ENCODE results near the gene SEPHS2.
A peak's percentile ranks its signal among the peaks of the same experiment; 100 is the strongest.
"Not testable (repeated sequence)": the region's sequence is repeated elsewhere in the genome, so short reads cannot be mapped to it uniquely, and the experiment has no call there.

The SEPHS2 gene

DNA sequence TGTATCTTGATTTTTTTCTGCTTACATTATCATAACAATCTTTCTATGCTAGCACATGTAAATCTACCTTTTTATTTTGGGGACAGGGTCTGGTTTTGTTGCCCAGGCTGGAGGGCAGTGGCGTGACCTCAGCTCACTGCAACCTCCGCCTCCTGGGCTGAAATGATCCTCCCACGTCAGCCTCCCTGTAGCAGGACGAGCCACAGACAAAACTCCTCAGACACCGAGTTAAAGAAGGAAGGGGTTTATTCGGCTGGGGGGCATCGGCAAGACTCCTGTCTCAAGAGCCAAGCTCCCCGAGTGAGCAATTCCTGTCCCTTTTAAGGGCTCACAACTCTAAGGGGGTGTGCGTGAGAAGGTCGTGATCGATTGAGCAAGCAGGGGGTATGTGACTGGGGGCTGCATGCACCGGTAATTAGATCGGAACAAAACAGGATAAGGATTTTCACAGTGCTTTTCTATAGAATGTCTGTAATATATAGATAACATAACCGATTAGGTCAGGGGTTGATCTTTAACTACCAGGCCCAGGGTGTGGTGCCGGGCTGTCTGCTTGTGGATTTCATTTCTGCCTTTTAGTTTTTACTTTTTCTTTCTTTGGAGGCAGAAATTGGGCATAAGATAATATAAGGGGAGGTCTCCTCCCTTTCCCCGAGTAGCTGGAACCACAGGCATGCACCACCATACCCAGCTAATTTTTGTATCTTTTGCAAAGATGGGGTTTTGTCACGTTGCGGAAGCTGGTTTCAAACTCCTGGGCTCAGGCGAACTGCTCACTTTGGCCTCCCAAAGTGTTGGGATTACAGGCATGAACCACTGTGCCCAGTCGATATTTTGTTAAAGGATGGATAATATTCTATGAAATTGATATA lies 7.3 kb upstream of the SEPHS2 start:
- not testable (repeated sequence) for H3K36me3 Mint-ChIP-seq (ENCODE audit: low read depth); H3K9me3 Mint-ChIP-seq; H3K27ac Mint-ChIP-seq; DNase-seq; H3K27me3 Mint-ChIP-seq
- peak overlapping the region; percentile 6 for H3K4me3 Mint-ChIP-seq
- H3K4me1 Mint-ChIP-seq (ENCODE audit: low read depth): peaks cover 64% of the 10 kb centered on the region

DNA sequence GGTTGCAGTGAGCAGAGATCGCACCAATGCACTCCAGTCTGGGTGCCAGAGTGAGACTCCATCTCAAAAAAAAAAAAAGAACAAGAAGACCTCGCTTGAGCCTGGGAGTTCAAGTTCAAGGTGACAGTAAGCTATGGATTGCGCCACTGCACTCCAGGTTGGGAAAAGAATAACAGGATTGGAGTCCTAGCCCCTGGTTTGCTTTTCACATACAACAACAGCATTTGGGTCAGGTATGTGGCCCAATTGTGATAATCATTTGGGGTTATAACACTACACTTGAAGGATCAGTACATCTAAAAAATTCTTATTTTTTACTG lies 3.4 kb upstream of the SEPHS2 start:
- Mint-ChIP-seq H3K4me3 (no peak overlapping the region), H3K27ac (no peak overlapping the region), H3K4me1 (ENCODE audit: low read depth) (peaks cover 46% of the 10 kb centered on the region), H3K9me3 (peaks cover 2% of the 10 kb centered on the region), H3K36me3 (ENCODE audit: low read depth) (peaks cover 17% of the 10 kb centered on the region), H3K27me3 (no peaks in the 10 kb centered on the region)
- no peak for DNase-seq

DNA sequence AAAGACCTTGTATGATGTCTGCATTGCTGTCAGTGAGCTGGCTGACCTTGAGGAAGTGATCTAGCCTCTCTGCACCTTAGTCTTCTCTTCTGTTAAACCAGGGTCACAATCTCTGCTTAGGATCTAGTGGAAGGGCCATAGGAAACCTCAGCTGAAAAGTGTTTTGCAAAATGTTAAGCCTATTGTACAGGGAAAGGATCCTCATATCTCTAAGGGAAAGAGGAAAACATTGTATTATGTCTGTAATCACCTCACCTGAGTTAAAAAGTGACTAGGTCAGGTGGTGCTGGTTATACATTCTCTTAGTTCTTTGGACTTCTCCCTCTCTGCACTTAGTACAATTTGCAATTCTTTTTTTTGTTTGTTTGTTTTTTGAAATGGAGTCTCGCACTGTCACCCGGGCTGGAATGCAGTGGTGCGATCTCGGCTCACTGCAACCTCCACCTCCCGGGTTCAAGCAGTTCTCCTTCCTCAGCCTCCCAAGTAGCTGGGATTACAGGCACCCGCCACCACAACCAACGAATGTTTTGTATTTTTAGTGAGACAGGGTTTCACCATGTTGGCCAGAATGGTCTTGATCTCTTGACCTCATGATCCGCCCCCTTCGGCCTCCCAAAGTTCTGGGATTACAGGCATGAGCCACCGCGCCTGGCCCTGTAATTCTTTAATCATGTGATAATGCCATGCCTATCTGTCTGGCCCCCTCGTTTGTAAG lies 2.0 kb upstream of the SEPHS2 start:
- Mint-ChIP-seq H3K27ac (no peak overlapping the region), H3K4me1 (ENCODE audit: low read depth) (peaks cover 50% of the 10 kb centered on the region)

DNA sequence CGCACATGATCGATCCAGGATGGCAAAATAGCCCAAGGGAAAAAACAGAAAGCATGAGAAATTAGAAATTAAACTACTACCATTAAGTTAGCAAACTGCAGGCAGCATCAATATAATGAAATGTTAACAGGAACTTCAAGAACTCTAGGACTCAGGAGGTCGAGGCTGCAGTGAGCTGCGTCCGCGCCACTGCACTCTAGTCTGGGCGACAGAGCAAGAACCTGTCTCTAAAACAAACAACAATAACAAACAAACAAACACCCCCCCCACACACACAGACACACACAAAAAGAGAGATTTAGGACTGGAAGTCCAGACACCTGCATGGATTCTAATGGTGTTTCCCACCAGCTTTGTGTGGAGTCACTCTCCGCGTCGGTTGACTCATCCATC lies 525 bp upstream of the SEPHS2 start:
- Mint-ChIP-seq H3K36me3 (ENCODE audit: low read depth) (peaks cover 33% of the 10 kb centered on the region), H3K4me3 (peak overlapping the region; percentile 90), H3K9me3 (peaks cover 2% of the 10 kb centered on the region), H3K4me1 (ENCODE audit: low read depth) (peaks cover 45% of the 10 kb centered on the region), H3K27ac (peak overlapping the region; percentile 95), H3K27me3 (no peaks in the 10 kb centered on the region)
- DNase-seq: no peak

More for the DNA sequence above, 2.0 kb upstream of the SEPHS2 start:
- no peak for DNase-seq
- Mint-ChIP-seq H3K27me3 (no peaks in the 10 kb centered on the region), H3K9me3 (peaks cover 2% of the 10 kb centered on the region), H3K4me3 (no peak overlapping the region), H3K36me3 (ENCODE audit: low read depth) (peaks cover 29% of the 10 kb centered on the region)

DNA sequence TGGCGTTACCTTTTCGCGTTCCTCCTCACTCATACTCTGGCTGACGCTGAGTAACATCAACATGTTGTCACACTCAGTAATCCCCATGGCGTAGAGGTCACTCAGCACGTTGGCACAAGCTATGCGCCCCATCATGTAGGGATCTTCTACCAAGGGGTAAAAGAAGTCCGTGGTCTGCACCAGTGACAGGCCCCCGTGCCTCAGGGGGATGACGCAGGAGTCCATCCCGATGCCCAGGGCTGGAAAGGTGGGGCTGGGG lies 596 bp downstream of the SEPHS2 start:
- Mint-ChIP-seq H3K27me3 (no peaks in the 10 kb centered on the region), H3K4me1 (ENCODE audit: low read depth) (peaks cover 36% of the 10 kb centered on the region), H3K36me3 (ENCODE audit: low read depth) (peaks cover 33% of the 10 kb centered on the region), H3K4me3 (peak overlapping the region; percentile 90), H3K27ac (peak overlapping the region; percentile 90), H3K9me3 (peaks cover 2% of the 10 kb centered on the region)
- no peak for DNase-seq

DNA sequence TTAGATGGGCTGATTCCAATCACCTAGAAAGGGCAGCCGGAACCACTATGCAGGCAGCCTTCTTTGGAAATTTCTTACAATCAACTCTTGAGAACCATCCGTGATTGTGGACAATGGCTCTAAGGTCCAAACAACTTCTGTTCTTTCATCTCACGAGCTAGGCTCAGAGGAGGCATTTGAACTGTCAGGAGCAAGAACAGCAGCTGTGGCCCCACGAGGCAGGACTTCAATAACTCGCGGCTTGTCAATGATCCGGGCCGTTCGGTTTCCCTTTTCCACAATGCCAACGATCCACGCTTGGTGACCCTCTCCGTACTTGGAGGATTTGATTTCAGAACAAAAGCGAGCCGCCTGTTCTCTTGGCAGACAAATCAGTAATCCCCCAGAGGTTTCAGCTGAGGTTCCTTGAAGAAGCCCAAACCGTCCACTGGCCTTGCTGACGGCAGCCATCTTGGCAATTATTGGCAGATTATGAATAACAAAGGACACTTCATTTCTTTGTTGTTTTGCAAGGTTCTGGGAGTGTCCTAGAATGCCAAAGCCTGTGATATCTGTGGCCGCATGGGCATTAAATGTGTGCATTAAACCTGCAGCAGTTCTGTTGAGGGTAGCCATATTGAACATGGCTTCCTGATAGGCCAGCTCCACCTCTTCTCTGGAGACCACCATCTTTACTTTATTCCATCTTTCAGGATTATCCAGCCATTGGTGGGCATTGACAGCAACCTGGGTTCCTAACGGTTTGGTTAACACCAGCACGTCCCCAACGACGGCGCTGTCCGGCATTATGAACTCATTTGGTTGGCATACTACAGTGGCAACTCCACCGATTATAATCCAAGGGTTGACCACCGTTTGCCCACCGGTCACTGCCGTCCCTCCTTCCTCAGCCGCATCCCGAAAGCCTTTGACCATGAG lies 1.2 kb downstream of the SEPHS2 start:
- peak overlapping the region; percentile 90 for H3K4me3 Mint-ChIP-seq
- peaks cover 33% of the 10 kb centered on the region for H3K36me3 Mint-ChIP-seq (ENCODE audit: low read depth)
- peaks cover 2% of the 10 kb centered on the region for H3K9me3 Mint-ChIP-seq
- peak overlapping the region; percentile 90 for H3K27ac Mint-ChIP-seq
- no peak for DNase-seq
- H3K27me3 Mint-ChIP-seq: no peaks in the 10 kb centered on the region
- H3K4me1 Mint-ChIP-seq (ENCODE audit: low read depth): peaks cover 33% of the 10 kb centered on the region

DNA sequence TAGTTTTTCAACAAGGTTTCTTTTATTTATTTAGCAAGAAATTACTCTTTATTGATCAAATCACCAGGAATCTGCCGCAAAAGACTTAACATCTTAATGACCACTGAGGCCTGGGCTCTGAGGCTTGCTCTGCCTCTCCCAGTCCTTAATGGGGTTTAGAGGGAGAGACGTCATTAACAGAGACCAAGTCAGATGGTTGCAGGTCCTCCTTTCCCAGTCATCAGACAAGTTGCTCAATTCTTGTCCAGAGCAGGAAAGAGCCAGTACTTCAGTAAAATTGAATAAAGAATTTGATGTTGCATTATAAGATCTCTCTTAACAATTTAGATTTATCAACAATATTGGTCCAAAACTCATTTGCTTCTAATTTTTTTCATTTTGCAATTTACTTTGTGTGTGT lies 2.0 kb downstream of the SEPHS2 start:
- peaks cover 32% of the 10 kb centered on the region for H3K4me1 Mint-ChIP-seq (ENCODE audit: low read depth)
- peaks cover 2% of the 10 kb centered on the region for H3K9me3 Mint-ChIP-seq
- peak overlapping the region; percentile 90 for H3K4me3 Mint-ChIP-seq
- H3K27ac Mint-ChIP-seq: peak overlapping the region; percentile 72
- peaks cover 33% of the 10 kb centered on the region for H3K36me3 Mint-ChIP-seq (ENCODE audit: low read depth)
- no peaks in the 10 kb centered on the region for H3K27me3 Mint-ChIP-seq
- DNase-seq: no peak

DNA sequence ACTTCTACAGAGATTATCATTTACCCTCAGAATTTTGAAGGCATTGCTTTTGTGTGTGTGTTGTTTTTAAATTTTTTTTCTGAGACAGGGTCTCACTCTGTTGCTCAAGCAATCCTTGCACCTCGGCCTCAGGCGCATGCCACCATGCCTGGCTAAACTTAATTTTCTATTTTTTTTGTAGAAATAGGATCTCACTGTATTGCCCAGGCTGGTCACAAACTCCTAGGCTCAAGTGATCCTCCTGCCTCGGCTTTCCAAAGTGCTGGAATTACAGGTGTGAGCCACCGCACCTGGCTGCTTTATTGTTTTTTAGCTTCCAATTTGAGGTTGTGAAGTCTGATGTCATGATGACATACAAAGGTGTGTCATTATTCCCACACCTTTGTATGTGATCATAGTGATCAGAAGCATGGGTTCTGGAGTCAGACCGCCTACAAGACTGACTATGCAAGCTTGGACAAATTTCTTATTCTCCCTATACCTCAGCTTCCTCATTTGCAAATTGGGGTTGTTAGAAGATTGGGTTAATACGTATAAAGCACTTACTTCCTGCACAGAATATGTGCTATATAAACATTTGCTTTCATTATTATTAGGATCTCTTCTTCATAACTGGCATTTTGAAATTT lies 5.8 kb downstream of the SEPHS2 start:
- DNase-seq: no peak
- Mint-ChIP-seq H3K27me3 (no peaks in the 10 kb centered on the region), H3K4me3 (no peak overlapping the region), H3K36me3 (ENCODE audit: low read depth) (peaks cover 24% of the 10 kb centered on the region), H3K9me3 (no peaks in the 10 kb centered on the region), H3K27ac (no peak overlapping the region), H3K4me1 (ENCODE audit: low read depth) (peaks cover 32% of the 10 kb centered on the region)

DNA sequence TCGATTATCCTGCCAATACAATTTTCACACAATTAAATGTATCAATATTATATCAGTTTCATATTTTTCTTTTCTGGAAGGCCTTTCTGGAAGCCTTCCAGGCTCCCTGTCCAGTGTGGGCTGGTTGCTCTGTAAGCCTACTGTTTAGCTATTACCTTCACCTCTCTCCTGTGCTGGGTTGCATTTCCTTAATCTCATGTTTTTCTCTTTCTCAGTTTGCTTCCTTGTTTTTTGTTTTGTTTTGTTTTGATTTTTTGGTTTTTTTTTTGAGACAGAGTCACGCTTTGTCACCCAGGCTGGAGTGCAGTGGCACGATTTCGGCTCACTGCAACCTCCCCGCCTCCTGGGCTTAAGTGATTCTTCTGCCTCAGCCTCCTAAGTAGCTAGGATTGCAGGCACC lies 6.8 kb downstream of the SEPHS2 start:
- H3K27ac Mint-ChIP-seq: no peak overlapping the region
- no peak for DNase-seq
- no peaks in the 10 kb centered on the region for H3K27me3 Mint-ChIP-seq
- peaks cover 14% of the 10 kb centered on the region for H3K36me3 Mint-ChIP-seq (ENCODE audit: low read depth)
- no peak overlapping the region for H3K4me3 Mint-ChIP-seq
- no peaks in the 10 kb centered on the region for H3K9me3 Mint-ChIP-seq
- H3K4me1 Mint-ChIP-seq (ENCODE audit: low read depth): peaks cover 32% of the 10 kb centered on the region

DNA sequence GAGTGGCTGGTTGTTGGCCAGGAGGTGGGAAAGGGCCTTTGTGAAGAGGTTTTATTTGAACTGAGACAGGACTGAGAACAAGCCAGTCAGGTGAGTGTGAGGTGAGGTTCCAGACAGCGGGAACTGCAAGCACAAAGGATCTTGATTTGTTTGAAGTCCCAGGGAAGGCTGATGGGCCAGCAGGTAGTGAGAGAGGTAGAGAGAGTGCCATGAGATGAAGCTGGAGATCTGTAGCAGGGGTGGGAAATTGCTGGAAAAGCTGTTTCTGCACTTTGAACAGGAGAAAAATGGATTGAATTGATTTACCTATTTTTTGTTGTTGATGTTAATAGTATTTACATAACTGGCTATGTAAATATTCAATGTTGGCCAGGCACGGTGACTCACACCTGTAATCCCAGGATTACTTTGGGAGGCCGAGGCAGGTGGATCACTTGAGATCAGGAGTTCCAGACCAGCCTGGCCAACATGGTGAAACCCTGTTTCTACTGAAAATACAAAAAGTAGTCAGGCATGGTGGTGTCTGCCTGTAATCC lies 8.1 kb downstream of the SEPHS2 start:
- Mint-ChIP-seq H3K27me3 (no peaks in the 10 kb centered on the region), H3K4me3 (no peak overlapping the region), H3K36me3 (ENCODE audit: low read depth) (peaks cover 5% of the 10 kb centered on the region), H3K4me1 (ENCODE audit: low read depth) (peaks cover 26% of the 10 kb centered on the region), H3K27ac (no peak overlapping the region), H3K9me3 (no peaks in the 10 kb centered on the region)
- no peak for DNase-seq

DNA sequence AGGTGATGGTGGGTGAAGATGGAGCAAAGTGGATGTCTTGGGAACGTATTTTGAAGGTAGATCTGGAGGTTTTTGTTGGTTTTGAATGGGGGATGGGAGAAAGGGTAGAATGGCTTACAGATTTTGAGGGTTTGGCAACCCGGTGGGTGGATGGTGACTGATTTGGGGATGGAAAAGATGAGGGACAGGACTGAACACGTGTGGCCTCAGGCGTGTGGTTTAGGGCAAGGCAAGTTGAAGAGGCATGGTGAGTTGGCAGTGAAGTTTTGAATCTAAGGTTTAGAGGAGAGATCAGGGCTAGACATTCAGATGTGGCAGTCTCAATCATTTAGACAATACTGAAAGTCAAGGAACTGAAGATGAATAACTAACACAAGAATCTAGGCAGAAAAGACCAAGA lies 10.8 kb downstream of the SEPHS2 start:
- peak overlapping the region; percentile 13 for H3K4me3 Mint-ChIP-seq

DNA sequence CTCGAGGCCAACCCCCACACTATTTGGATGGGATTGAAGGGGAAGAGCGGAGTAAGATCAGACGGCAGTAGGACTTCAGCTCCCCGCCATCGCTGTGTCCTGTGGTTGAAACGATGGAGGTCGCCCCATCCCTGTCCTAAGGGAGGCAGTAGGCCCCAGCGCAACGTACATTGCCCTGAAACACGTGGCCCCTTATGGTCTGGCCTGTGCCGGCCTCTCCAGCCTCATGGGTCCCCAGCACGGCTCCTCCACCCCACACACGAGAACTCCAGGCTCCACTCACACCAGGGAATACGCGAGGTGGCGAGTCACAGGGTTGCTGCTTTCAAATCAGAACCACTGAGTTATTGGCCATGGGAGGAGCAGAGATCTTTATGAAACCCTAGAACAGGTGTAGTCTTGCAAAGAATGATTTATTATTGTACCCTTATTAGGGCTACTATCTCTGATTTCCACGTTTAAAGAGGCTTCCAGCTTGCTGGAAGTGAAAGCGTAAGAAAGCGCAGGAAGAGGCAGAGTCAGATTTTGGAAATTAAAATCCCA lies 15.2 kb downstream of the SEPHS2 start:
- no peaks in the 10 kb centered on the region for H3K27me3 Mint-ChIP-seq
- no peak for DNase-seq
- H3K4me1 Mint-ChIP-seq (ENCODE audit: low read depth): peaks cover 43% of the 10 kb centered on the region
- peaks cover 11% of the 10 kb centered on the region for H3K36me3 Mint-ChIP-seq (ENCODE audit: low read depth)
- H3K27ac Mint-ChIP-seq: no peak overlapping the region
- no peaks in the 10 kb centered on the region for H3K9me3 Mint-ChIP-seq
- no peak overlapping the region for H3K4me3 Mint-ChIP-seq

More for the DNA sequence above, 10.8 kb downstream of the SEPHS2 start:
- Mint-ChIP-seq H3K4me1 (ENCODE audit: low read depth) (peaks cover 25% of the 10 kb centered on the region), H3K9me3 (no peaks in the 10 kb centered on the region), H3K36me3 (ENCODE audit: low read depth) (no peaks in the 10 kb centered on the region), H3K27ac (peak overlapping the region; percentile 84), H3K27me3 (no peaks in the 10 kb centered on the region)
- peak; percentile 67 for DNase-seq

DNA sequence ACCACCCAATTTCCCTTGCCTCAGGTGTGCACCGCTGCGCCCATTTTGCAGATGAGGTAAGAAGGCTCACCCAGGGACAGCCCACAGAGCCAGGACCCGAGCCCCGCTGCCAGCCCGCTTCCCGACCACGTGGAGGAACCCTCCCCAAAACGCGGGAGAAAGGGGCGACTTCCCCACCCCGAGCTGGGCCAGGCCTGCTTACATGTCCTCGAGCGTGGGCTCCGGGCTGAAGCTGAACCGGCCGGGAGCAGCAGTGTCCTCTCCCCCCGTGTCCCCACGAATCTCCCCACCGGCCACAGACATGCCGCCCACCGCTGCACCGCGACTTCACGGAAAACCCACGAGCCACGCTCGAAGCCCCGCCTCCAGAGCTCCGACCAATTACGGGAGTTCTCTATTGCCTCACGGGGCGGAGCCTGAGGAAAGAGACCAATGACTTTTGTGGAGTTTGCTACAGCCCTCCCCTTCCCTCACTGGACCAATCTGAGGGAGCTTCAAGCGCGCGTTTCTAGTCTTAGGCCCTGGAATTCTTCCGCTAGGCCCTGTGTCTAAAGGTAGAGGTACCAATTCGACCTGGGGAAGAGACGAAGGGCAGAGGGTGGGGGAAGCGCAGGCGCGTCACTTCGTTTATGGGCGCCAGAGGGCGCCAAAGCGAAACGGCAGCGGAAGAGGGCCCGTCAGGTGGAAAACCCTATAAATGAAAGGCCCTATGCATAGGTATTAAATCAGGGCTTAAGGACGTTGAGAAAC lies 15.8 kb downstream of the SEPHS2 start, which contains the start of gene DCTPP1:
TSS of gene DCTPP1 (minus strand) at position 353 of the 750 bp plus-strand sequence. CDS start at position 303, 50 bp downstream.
- H3K4me3 Mint-ChIP-seq: no peak within 1 kb of the TSS
- H3K9me3 Mint-ChIP-seq: no peaks in the 10 kb centered on the region
- no peak within 1 kb of the TSS for H3K27ac Mint-ChIP-seq
- peak; percentile 94 for DNase-seq
- H3K27me3 Mint-ChIP-seq: no peaks in the 10 kb centered on the region
- peaks cover 40% of the 10 kb centered on the region for H3K4me1 Mint-ChIP-seq (ENCODE audit: low read depth)
- H3K36me3 Mint-ChIP-seq (ENCODE audit: low read depth): peaks cover 17% of the 10 kb centered on the region
